T-helper 17 cell (primary cell): ENCODE measurements around the gene OBI1. TPM values are rescaled to one million over a fixed set of nuclear protein-coding genes. Genes with fewer than 3 reads are reported as not detected.

Experiments used
- ATAC-seq: fragments of 150-1000 bp; cut with Tn5 transposase; 2 replicates; pipeline ENCODE4 v1.10.0; 2021; ENCODE audit warnings: mild to moderate bottlenecking, moderate library complexity
- DNase-seq, 3 donors: peaks; one replicate each; pipeline versions ENCODE4 v3.0.0 to v3.0.0-alpha.2; 2020 to 2021
- H3K9me3 ChIP-seq: one replicate; pipeline ENCODE4 v1.7.0; 2013; ENCODE audit warnings: low read length, mild to moderate bottlenecking; ENCODE audit not compliant: control insufficient read depth, poor library complexity, severe bottlenecking
- H3K27ac Mint-ChIP-seq: one replicate; pipeline ENCODE4 v1.8.0; 2022; ENCODE audit warnings: mild to moderate bottlenecking, moderate library complexity, mixed read lengths
- H3K27me3 Mint-ChIP-seq: one replicate; pipeline ENCODE4 v1.8.0; 2022; ENCODE audit warnings: mixed read lengths
- H3K36me3 Mint-ChIP-seq: one replicate; pipeline ENCODE4 v1.8.0; 2022; ENCODE audit warnings: low read depth, mixed read lengths
- H3K4me1 Mint-ChIP-seq: one replicate; pipeline ENCODE4 v1.8.0; 2022; ENCODE audit warnings: mild to moderate bottlenecking, mixed read lengths
- H3K4me3 Mint-ChIP-seq: one replicate; pipeline ENCODE4 v1.8.0; 2022; ENCODE audit warnings: mild to moderate bottlenecking, moderate library complexity, mixed read lengths
- total RNA-seq, 4 donors: library from RNA in 2 of 4; stranded (reverse) in 2 of 4; gene quantifications; one replicate each; pipeline ENCODE4 v1.2.3 and lab custom pipeline; 2022 to 2026

OBI1 gene
- total RNA-seq, 2 donors from 2014 or later = 2.5 to 4.5 TPM

DNA sequence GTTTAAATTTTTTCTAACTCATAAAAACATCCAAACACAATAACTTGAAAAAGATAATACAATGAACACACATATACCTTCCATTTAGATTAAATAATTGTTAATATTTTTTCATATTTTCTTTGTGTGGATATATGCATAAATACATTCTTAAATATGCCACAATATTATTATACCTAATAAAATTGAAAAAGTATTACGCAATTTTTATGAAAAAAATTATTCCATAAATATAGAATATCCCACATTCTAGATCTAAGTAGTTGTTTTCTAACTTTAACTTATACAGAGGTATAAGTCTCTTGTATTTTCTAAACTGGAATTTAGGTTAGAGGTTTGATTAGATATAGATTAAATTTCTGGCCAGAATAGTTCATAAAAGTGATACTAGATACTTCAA lies 89.9 kb downstream of the OBI1 start:
- DNase-seq = no peak
- H3K27me3 Mint-ChIP-seq = peaks cover 16% of the 10 kb centered on the region
- no peaks in the 10 kb centered on the region for H3K4me1 Mint-ChIP-seq
- no peaks in the 10 kb centered on the region for H3K36me3 Mint-ChIP-seq
- H3K9me3 ChIP-seq = no peaks in the 10 kb centered on the region
- no peak overlapping the region for H3K27ac Mint-ChIP-seq
- ATAC-seq = no peak
- H3K4me3 Mint-ChIP-seq = no peak overlapping the region

DNA sequence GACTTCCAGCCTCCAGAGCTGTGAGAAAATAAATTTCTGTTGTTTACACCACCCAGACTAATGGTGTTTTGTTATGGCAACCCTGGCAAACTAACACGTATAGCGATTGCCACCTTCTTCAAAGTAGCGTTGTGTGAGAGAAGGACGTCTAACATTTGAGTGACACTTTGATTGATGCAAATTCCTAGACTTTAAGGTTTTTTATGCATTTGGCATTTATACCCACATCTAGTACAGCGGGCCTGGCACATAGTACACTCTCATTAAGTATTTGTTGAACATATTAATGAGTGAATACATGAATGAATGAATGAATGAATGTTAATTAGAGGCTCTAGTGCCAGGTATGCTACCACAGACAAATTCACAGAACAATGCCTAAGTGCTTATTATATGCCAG lies 92.3 kb downstream of the OBI1 start:
- Mint-ChIP-seq H3K36me3 (no peaks in the 10 kb centered on the region), H3K4me1 (no peaks in the 10 kb centered on the region), H3K27ac (no peak overlapping the region), H3K4me3 (no peak overlapping the region), H3K27me3 (peaks cover 27% of the 10 kb centered on the region)
- no peaks in the 10 kb centered on the region for H3K9me3 ChIP-seq
- ATAC-seq = no peak
- DNase-seq = no peak

Other genes starting within 250 kb of the OBI1 start
- gene POU4F1, start 55.6 kb downstream of the OBI1 start, total RNA-seq = under 1 TPM; 0.18 to 0.20 TPM